Epithelial cell of esophagus (primary cell): ENCODE data around the gene ETV3.

Experiments
- DNase-seq: peaks from one replicate; pipeline ENCODE4 v3.0.0; 2010; ENCODE audit warnings: low read depth
- H3K4me3 ChIP-seq: 2 replicates; pipeline ENCODE4 v1.5.1; 2011; ENCODE audit warnings: mild to moderate bottlenecking, low read length, control low read depth
- TF ChIP-seq, protein P1 (sequence below): IDR thresholded peaks from 2 replicates; pipeline ENCODE4 v1.5.1; 2011; ENCODE audit warnings: low read depth, mild to moderate bottlenecking, low read length, control low read depth, inconsistent platforms; ENCODE audit not compliant: insufficient read depth; ENCODE audit errors: missing control alignments

Gene ETV3

DNA sequence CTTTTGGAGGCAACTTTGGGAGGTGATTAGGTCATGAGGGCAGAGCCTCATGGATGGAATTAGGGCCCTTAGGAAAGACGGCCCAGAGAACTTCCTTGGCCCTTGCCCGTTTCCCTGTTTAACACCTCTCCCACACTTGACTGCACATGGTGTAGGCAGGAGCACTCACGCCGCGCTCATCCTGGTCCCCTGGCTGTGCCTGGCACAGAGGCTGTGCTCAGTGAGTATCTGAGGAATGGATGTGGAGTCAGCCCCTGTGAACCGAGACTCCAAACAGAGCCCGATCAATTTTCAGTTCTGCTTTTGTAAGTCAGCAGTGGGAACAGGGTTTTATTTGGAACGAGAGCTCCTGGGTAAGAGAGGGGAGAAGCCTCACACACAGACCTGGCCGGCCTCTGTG, 29.8 kb upstream of the ETV3 start:
- TF ChIP-seq, protein P1, sequence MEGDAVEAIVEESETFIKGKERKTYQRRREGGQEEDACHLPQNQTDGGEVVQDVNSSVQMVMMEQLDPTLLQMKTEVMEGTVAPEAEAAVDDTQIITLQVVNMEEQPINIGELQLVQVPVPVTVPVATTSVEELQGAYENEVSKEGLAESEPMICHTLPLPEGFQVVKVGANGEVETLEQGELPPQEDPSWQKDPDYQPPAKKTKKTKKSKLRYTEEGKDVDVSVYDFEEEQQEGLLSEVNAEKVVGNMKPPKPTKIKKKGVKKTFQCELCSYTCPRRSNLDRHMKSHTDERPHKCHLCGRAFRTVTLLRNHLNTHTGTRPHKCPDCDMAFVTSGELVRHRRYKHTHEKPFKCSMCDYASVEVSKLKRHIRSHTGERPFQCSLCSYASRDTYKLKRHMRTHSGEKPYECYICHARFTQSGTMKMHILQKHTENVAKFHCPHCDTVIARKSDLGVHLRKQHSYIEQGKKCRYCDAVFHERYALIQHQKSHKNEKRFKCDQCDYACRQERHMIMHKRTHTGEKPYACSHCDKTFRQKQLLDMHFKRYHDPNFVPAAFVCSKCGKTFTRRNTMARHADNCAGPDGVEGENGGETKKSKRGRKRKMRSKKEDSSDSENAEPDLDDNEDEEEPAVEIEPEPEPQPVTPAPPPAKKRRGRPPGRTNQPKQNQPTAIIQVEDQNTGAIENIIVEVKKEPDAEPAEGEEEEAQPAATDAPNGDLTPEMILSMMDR, result no peak
- DNase-seq, result no peak
- H3K4me3 ChIP-seq, result no peak overlapping the region

DNA sequence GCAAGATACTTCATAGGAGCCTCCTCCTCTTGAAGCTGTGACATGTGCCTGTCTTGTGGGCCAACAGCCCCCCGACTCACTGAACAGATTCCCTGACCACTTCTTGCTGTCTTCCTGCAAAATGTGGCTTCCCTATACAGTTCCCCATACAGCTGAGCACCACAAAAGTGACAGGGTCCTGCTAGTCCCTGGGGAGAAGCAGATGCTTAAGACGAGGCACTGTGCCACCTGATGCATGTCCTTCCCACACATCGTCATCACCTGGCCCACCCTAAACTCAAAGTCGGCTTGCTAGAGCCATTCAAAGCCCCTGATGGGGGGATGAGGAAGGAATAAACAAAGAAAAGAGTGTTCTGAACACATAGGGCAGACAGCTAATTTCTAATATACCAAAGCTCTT, 29.2 kb upstream of the ETV3 start:
- TF ChIP-seq, protein P1, result no peak
- H3K4me3 ChIP-seq, result no peak overlapping the region

DNA sequence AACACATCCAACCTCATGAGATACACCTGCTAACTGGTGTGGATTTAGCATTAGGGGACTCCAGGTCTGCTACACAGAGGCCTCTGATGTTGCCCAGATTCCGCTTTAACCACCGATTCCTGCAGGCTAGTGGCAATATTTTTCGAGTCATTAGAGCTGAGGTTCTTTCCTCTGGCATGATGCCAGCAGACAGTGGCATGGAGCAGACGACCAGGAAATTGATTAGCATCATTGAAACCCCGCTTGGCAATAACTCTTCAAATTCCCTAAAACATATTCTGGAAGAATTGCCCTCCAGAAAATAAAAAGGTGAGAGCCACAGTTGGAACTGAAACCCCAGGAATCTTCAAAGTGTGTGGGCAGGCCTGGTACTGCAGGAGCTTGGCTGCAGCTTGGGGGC, 28.4 kb upstream of the ETV3 start:
- TF ChIP-seq, protein P1, result no peak
- DNase-seq, result no peak
- H3K4me3 ChIP-seq, result no peak overlapping the region

More for the DNA sequence above, 29.2 kb upstream of the ETV3 start:
- DNase-seq, result no peak

DNA sequence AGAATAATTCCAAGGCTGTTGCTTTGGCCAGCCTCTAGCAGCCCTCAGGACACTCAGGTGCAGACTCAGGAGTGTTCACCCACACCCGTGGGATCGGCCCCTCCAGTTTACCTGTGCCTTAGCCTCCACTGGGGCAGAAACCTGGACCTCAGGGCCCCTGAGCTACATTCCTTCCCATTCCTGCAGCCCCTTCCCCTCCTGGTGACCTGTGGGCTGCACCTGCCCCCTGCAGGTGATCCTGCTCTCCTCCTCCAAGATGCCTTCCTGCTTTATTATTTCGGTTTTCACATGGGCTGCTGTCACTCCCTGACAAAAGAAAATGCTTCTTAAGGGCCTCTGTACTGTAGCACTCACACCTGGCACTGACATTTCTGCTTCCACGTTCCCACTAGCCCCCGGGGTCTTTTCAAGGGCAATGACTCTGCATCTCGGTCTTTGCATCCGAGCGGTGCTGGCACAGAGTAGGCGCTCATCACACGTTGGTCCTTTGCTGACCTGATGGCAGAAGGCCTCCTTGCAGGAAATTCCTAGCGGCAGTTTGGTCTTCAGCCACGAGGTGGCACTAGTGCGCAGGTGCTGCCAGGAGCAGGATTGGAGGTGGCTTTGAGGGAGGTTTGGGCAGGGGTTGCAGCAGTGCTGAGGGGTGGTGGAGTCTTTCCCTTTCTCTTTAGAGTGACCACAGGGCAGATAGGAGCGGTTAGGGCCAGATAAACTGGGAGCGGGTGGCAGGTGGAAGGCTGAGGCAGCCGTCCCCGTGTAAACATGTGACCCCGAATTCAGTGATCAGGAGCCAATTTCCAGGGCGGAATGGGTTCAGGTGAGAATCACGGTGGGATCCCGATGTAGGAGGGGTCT, 25.3 kb upstream of the ETV3 start:
- TF ChIP-seq, protein P1, result peak; percentile 95
- DNase-seq, result peak; percentile 68
- H3K4me3 ChIP-seq, result no peak overlapping the region

DNA sequence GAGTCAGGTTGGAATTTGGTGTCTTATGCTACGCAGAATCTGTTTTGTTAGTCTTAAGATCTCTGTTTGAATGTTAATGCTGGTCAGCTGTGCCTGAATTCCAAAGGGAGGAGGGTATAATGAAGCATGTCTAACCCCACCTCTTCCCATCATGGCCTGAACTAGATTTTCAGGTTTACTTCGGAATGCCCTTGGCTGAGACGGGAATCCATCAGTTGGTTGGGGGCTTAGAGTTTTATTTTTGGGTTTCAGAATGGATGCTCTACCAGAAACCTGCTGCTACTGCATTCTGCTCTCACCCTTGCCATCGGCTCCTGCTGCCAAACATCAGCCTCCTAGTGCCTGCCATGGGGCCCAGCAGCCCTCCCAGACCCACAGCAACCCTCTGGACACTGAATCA, 24.1 kb upstream of the ETV3 start:
- no peak overlapping the region for H3K4me3 ChIP-seq
- no peak for DNase-seq
- TF ChIP-seq, protein P1, result no peak

DNA sequence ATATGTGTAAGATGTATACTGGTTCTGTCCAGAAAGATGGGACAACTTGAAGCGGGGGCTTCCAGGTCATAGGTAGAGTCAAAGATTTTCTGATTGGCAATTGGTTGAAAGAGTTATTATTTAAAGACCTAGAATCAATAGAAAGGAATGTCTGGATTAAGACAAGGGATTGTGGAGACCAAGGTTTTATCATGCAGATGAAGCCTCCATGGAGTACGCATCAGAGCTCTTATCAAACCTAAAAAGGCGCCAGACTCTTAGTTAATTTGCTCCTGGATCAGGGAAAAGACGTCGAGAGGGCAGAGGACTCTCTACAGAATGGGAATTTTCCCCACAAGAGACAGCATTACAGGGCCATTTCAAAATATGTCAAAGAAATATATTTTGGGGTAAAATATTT, 23.7 kb upstream of the ETV3 start:
- TF ChIP-seq, protein P1, result no peak
- DNase-seq, result no peak
- H3K4me3 ChIP-seq, result no peak overlapping the region

DNA sequence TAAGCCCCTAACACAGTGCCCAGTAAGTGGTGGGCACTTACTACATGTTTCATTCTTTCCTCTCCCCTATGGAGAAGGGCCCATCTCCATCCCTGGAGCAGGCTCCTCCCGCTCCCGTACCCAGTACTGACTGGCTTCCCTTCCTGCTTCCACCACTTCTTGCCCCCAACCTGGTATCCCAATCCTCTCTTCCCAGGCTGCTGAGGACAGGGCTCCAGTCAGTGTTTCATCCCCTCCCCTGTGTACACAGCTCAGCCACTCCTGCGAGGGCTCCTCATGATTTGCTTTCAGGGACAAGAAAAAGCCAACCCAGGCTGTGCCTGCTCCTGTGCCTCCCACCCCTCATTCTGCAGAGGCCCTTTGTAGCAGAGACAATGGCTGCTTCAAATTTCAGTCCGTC, 20.8 kb upstream of the ETV3 start:
- H3K4me3 ChIP-seq, result no peak overlapping the region
- no peak for DNase-seq
- TF ChIP-seq, protein P1, result no peak
